D721Med (cell line): Measurements from ENCODE around the gene SUOX.

Experiments
- DNase-seq: peaks from one replicate; pipeline ENCODE4 v3.0.0; 2011; ENCODE audit warnings: low spot score; ENCODE audit not compliant: insufficient read length
- FAIRE-seq: peaks from 2 replicates; lab custom pipeline; 2011; peaks lifted over from hg19 to GRCh38; lab: Jason Lieb, UNC
- CTCF ChIP-seq: IDR thresholded peaks from 2 replicates; pipeline ENCODE4 v1.5.1; 2012; ENCODE audit warnings: mild to moderate bottlenecking, control low read depth; ENCODE audit not compliant: insufficient read depth; ENCODE audit errors: missing control alignments

The SUOX gene

GRCh38 chr12:55996715-55997534 is at the start of gene SUOX:
TSS of gene SUOX (plus strand) at chr12:55997276. CDS start at chr12:56002222, 4,946 bp downstream.
- DNase-seq (peak; percentile 90), FAIRE-seq (no peak)
- no peak for TF ChIP-seq CTCF

- TF ChIP-seq CTCF: no peak
- FAIRE-seq (no peak), DNase-seq (no peak)
Measured at GRCh38 chr12:55955344-55955743, 41.7 kb upstream of the SUOX start.

GRCh38 chr12:55955800-55956508 is 41.1 kb upstream of the SUOX start:
- no peak for DNase-seq
- peak; percentile 20 for TF ChIP-seq CTCF
- FAIRE-seq: no peak

GRCh38 chr12:55957106-55957859 is 39.8 kb upstream of the SUOX start:
- no peak for FAIRE-seq
- no peak for DNase-seq
- no peak for TF ChIP-seq CTCF

- DNase-seq (no peak), FAIRE-seq (no peak)
- TF ChIP-seq CTCF: no peak
Measured at GRCh38 chr12:55963760-55964159, 33.3 kb upstream of the SUOX start.

GRCh38 chr12:55965240-55965639 is 31.8 kb upstream of the SUOX start:
- DNase-seq (no peak), FAIRE-seq (no peak)
- no peak for TF ChIP-seq CTCF
